Endothelial cell of umbilical vein (primary cell): ENCODE results near the gene MEX3D.

Experiments
- EZH2 ChIP-seq: IDR thresholded peaks from 2 replicates; pipeline ENCODE4 v1.6.1; 2012; ENCODE audit warnings: borderline replicate concordance, low read depth, mild to moderate bottlenecking, moderate library complexity, low read length, inconsistent platforms; ENCODE audit not compliant: severe bottlenecking
- FOS ChIP-seq: IDR thresholded peaks from 2 replicates; pipeline ENCODE4 v1.6.1; 2011; ENCODE audit warnings: mild to moderate bottlenecking, low read length, moderate library complexity, borderline replicate concordance; ENCODE audit not compliant: insufficient read depth
- GATA2 ChIP-seq: IDR thresholded peaks from 2 replicates; pipeline ENCODE4 v1.7.0; 2011; ENCODE audit warnings: low read depth, mild to moderate bottlenecking, moderate library complexity, mixed read lengths, low read length; ENCODE audit not compliant: insufficient read length, insufficient read depth
- JUN ChIP-seq: IDR thresholded peaks from 2 replicates; pipeline ENCODE4 v1.6.1; 2011; ENCODE audit warnings: borderline replicate concordance, low read depth; ENCODE audit not compliant: insufficient read length, insufficient read depth
- MAX ChIP-seq: IDR thresholded peaks from 2 replicates; pipeline ENCODE4 v1.6.1; 2011; ENCODE audit not compliant: insufficient read depth, insufficient read length
- MYC ChIP-seq: IDR thresholded peaks from one replicate; pipeline ENCODE4 v1.6.1; 2011; ENCODE audit warnings: mild to moderate bottlenecking, low read depth, low read length
- POLR2A ChIP-seq: IDR thresholded peaks from 2 replicates; pipeline ENCODE4 v1.6.1; 2012; ENCODE audit warnings: low read depth, mild to moderate bottlenecking, control low read depth, low read length
- POLR2AphosphoS5 ChIP-seq: IDR thresholded peaks from 2 replicates; pipeline ENCODE4 v1.6.1; 2012; ENCODE audit warnings: low read depth, mild to moderate bottlenecking, control low read depth, low read length, moderate library complexity; ENCODE audit not compliant: insufficient read depth
- TF ChIP-seq, protein P1 (sequence below), 2 donors: IDR thresholded peaks; 1 replicate in 1 of 2; 2 replicates in 1 of 2; pipeline ENCODE4 v1.5.1; 2011; ENCODE audit warnings: low read length in 2 of 2, mild to moderate bottlenecking in 2 of 2, moderate library complexity in 2 of 2, control low read depth in 1 of 2, inconsistent platforms in 1 of 2, low read depth in 1 of 2; ENCODE audit not compliant: insufficient read depth in 1 of 2; ENCODE audit errors: extremely low read depth in 1 of 2

- TF ChIP-seq, protein P1, sequence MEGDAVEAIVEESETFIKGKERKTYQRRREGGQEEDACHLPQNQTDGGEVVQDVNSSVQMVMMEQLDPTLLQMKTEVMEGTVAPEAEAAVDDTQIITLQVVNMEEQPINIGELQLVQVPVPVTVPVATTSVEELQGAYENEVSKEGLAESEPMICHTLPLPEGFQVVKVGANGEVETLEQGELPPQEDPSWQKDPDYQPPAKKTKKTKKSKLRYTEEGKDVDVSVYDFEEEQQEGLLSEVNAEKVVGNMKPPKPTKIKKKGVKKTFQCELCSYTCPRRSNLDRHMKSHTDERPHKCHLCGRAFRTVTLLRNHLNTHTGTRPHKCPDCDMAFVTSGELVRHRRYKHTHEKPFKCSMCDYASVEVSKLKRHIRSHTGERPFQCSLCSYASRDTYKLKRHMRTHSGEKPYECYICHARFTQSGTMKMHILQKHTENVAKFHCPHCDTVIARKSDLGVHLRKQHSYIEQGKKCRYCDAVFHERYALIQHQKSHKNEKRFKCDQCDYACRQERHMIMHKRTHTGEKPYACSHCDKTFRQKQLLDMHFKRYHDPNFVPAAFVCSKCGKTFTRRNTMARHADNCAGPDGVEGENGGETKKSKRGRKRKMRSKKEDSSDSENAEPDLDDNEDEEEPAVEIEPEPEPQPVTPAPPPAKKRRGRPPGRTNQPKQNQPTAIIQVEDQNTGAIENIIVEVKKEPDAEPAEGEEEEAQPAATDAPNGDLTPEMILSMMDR (IDR thresholded peaks at IDR 0.05; ENCODE audit: extremely low read depth in 1 of 2, insufficient read depth in 1 of 2, low read depth in 1 of 2, low read length in 2 of 2), result no peak
- TF ChIP-seq EZH2 (no peak), POLR2AphosphoS5 (no peak), MAX (no peak), POLR2A (no peak), JUN (no peak), FOS (no peak), GATA2 (no peak), MYC (no peak)
Measured at GRCh38 chr19:1602091-1602707, 34.1 kb upstream of the MEX3D start.
